Bronchial epithelial cell (primary cell): Measurements from ENCODE around the gene GOLGA5. TPM values are rescaled to one million over a fixed set of nuclear protein-coding genes. Genes with fewer than 3 reads are reported as not detected.

ENCODE experiments used
- DNase-seq: peaks from one replicate; pipeline ENCODE4 v3.0.0-alpha.2; 2010; ENCODE audit warnings: low read depth
- FAIRE-seq: peaks from 2 replicates; lab custom pipeline; 2011; peaks lifted over from hg19 to GRCh38; lab: Jason Lieb, UNC
- H3K27me3 ChIP-seq: 2 replicates; pipeline ENCODE4 v1.5.1; 2011; ENCODE audit warnings: low read length; ENCODE audit not compliant: control insufficient read depth, insufficient read depth
- H3K36me3 ChIP-seq: 2 replicates; pipeline ENCODE4 v1.5.1; 2011; ENCODE audit warnings: low read length; ENCODE audit not compliant: control insufficient read depth, insufficient read depth
- H3K4me3 ChIP-seq: 2 replicates; pipeline ENCODE4 v1.5.1; 2011; ENCODE audit warnings: mild to moderate bottlenecking, low read depth, low read length, control low read depth
- CTCF ChIP-seq: IDR thresholded peaks from 2 replicates; pipeline ENCODE4 v1.5.1; 2011; ENCODE audit warnings: mild to moderate bottlenecking, moderate library complexity, low read length, control low read depth, inconsistent platforms; ENCODE audit not compliant: insufficient read depth, severe bottlenecking
- total RNA-seq: library from RNA; depleted of rRNA; stranded (reverse); fragments of >200 nt; gene quantifications from 2 replicates; pipeline ENCODE4 v1.2.1, GENCODE V29; 2014

The GOLGA5 gene
- total RNA-seq, 1 donor from 2014 or later, result 41.9 TPM

GRCh38 chr14:92751819-92752218 lies 42.3 kb upstream of the GOLGA5 start:
- Histone ChIP-seq H3K4me3 (no peak overlapping the region), H3K36me3 (no peaks in the 10 kb centered on the region), H3K27me3 (no peaks in the 10 kb centered on the region)
- FAIRE-seq (no peak), DNase-seq (no peak)
- no peak for TF ChIP-seq CTCF

GRCh38 chr14:92753250-92753649 lies 40.9 kb upstream of the GOLGA5 start:
- FAIRE-seq (no peak), DNase-seq (no peak)
- no peaks in the 10 kb centered on the region for H3K36me3 ChIP-seq
- H3K4me3 ChIP-seq, result no peak overlapping the region
- TF ChIP-seq CTCF, result no peak
- no peaks in the 10 kb centered on the region for H3K27me3 ChIP-seq

GRCh38 chr14:92754966-92755365 lies 39.1 kb upstream of the GOLGA5 start:
- no peaks in the 10 kb centered on the region for H3K36me3 ChIP-seq
- H3K27me3 ChIP-seq, result no peaks in the 10 kb centered on the region
- TF ChIP-seq CTCF, result no peak
- FAIRE-seq (no peak), DNase-seq (no peak)
- no peak overlapping the region for H3K4me3 ChIP-seq

GRCh38 chr14:92755495-92755894 lies 38.6 kb upstream of the GOLGA5 start:
- FAIRE-seq, result no peak
- Histone ChIP-seq H3K27me3 (no peaks in the 10 kb centered on the region), H3K36me3 (no peaks in the 10 kb centered on the region), H3K4me3 (no peak overlapping the region)
- no peak for TF ChIP-seq CTCF
- DNase-seq, result no peak

- DNase-seq, result no peak
- FAIRE-seq, result no peak
- H3K27me3 ChIP-seq, result no peaks in the 10 kb centered on the region
- no peak overlapping the region for H3K4me3 ChIP-seq
- TF ChIP-seq CTCF, result no peak
- no peaks in the 10 kb centered on the region for H3K36me3 ChIP-seq
Measured at GRCh38 chr14:92756446-92756845, 37.7 kb upstream of the GOLGA5 start.

- TF ChIP-seq CTCF, result no peak
- Histone ChIP-seq H3K4me3 (no peak overlapping the region), H3K36me3 (no peaks in the 10 kb centered on the region), H3K27me3 (no peaks in the 10 kb centered on the region)
- peak; percentile 44 for DNase-seq
- FAIRE-seq, result no peak
Measured at GRCh38 chr14:92759300-92759678, 34.8 kb upstream of the GOLGA5 start.
